HG03045 (cell line): ENCODE results near the gene DNPH1.

ENCODE experiments used
- ATAC-seq: cut with Tn5 transposase; IDR thresholded peaks from one replicate; pipeline ENCODE4 v1.9.1; 2021; ENCODE audit warnings: mild to moderate bottlenecking, moderate library complexity; ENCODE audit not compliant: unreplicated experiment

DNPH1 gene

GRCh38 chr6:43247114-43247999 is 18.1 kb upstream of the DNPH1 start:
- peak; percentile 89 for ATAC-seq

- ATAC-seq: peak; percentile 32
Observed at GRCh38 chr6:43246301-43247113, 17.2 kb upstream of the DNPH1 start.

- ATAC-seq: no peak
Observed at GRCh38 chr6:43243664-43244321, 14.5 kb upstream of the DNPH1 start.

DNA sequence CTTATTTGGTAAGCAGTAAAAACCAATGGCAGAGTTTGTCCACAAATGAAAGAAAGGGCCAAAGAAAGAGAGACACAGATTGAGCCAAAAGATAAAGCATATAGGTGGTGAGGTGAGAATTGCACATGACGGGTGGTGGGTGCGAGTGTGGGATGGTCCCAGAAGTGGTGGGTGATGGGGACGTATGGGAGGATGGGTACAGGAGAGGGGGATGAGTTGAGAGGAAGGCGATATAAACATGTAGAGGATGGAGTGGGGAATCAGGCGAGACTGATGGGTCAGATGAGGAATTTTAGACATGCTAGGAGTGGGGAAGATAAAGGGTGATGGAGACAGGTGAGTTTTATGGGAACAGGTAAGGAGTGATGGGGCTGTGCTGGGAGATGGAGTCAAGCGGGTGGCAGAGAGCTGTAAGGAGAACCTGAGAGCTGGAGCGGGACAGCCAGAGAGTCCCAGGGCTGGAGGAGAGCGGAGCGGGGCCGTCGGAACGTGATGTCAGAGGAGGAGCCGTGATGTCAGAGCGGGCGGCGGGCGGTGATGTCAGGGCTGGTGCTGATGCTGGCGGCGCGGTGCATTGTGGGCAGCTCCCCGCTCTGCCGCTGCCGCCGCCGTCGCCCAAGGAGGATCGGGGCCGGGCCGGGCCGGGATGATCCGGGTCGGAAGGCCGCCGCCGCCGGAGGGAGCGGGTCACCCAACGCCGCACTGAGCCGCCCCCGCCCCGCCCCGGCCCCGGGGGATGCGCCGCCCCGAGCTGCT is 13.8 kb upstream of the DNPH1 start, which contains the start of gene TTBK1:
Gene TTBK1, plus strand, starts transcription at position 574 of the 756 bp plus-strand sequence. CDS start 3,180 bp downstream, outside the sequence.
- no peak for ATAC-seq

DNA sequence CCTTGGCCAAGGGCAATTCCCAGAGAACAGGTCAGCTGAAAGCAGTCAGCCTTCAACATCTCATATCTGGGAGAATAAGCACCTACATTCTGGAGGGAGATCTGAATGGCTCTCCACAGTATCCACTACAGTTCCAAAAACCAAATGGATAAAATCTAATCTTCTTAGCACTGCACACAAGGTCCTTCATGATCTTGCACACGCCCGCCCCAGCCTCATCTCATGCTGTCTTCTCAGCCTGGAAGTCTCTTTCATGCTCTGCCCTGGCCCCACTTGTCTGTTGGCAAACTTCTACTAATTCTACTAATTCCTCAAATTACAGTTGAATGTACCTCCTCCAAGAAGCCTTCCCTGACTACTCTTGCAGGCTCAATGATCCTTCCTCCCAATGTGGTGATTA is 12.2 kb upstream of the DNPH1 start:
- no peak for ATAC-seq

DNA sequence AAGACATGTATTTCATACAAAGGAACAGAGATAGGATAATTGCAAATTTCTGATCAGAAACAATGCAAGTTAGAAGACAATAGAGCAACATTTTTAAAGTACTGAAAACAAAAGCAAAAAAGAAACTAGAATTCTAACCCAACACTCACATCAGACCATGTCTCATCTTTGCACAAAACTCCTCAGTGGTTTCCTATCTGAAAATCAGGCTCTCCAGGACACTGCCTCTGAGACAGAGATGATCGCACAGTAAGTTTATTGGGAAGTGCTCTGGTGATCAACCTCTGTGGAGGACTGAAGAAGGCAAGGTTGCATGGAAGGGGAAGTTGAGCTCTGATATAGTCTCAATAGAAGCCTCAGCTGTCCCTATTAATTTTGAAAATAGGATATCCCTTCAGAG is 11.7 kb upstream of the DNPH1 start:
- ATAC-seq: no peak

DNA sequence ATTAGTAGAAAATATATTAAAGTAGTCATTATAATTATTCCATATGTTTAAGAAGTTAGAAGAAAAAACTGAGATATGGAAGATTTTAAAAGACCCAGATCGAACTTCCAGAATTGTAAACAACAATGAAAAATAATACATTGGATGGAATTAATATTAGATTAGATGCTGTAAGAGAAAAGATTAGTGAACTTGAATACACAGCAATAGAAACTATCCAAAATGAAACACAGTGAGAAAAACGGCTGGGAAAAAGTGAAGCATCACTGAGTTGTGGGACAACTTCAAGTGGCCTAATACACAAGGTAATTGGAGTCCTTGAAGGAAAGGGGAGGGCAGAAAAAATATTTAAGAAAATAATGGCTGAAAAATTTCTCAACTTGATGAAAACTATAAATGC is 9.8 kb upstream of the DNPH1 start:
- ATAC-seq: no peak

DNA sequence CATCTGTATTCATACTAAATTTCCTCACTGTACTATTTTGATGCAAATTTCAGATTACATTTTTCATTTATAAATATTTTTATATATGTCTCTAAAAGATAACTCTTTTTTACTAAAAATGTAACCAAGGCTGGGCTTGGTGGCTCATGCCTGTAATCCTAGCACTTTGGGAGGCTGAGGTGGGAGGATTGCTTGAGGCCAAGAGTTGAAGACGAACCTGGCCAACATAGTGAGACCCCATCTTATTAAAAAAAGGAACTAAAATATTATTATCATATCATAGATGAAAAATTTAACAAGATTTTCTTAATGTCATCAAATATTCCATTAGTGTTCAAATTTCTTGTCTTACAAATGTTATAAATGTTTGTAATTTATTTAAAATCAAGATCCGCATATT is 6.6 kb upstream of the DNPH1 start:
- no peak for ATAC-seq

- no peak for ATAC-seq
Observed at GRCh38 chr6:43231735-43232450, 2.6 kb upstream of the DNPH1 start.

- ATAC-seq: no peak
Observed at GRCh38 chr6:43231053-43231452, 1.8 kb upstream of the DNPH1 start.

DNA sequence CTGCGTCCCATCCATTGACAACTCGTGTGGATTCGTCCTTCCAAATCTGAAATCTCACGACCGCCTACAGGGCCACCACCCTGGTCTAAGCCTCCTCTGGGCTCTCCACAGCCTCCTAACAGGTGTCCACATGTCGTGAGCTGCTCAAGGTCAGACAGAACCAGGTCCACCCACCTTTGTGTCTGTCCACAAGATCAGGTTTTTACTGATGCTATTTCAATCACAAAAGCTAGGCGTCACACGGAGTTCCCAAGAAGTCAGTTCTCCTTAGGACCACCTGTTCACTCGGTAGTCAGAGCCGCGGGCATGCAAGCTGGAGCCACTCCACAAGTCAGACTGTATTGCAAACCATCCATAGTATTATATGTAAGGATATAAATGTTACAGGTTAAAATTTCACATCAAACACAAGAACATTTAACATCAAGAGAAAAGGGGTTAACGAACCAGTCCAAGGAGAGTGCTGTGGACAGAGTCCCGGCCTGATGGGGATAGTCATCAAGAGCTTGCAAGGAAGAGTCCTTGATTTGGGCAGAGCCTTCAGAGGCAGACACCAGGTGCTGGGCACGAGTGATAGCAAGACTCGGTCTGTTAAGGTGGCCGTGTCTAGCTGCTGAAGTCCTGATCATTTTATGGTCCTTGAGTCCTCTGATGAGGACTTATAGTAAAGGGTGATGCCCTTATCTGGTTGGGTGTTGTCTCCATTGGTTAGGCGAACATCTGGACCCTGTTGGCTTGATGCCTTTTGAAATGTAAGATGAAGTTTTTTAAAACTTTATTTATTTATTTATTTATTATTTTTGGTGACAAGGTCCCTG is 731 bp upstream of the DNPH1 start:
- no peak for ATAC-seq

DNA sequence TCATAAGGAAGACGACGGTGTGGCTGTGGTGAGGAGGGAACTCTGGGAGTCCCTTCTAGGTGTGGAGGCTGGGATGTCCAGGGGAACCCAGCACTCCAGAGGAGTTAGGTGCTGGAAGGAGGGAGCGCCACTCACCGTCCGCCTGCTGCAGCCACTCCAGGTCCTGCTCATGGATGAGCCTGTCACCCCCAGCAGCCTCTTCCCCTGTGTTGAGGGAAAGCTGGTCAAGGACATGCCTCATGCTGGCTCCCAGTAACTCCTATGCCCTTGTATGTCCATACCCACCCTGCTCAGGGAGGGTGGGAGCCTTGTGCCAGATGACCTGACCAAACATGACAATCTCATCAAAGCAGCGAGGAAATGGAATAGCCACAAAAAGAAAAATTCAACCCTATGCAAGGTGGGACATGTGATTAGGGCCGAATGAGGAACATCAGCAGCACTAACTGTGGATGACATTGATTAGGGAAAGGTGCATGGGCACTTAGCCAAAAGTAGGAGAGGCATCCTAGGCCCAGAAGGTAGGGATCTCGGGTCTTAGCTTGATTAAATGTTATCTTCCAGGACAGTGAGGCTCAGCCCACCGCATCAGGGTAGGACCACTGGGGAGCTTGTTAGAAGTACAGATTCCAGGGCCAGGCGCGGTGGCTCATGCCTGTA is 3.0 kb downstream of the DNPH1 start:
- ATAC-seq: no peak

DNA sequence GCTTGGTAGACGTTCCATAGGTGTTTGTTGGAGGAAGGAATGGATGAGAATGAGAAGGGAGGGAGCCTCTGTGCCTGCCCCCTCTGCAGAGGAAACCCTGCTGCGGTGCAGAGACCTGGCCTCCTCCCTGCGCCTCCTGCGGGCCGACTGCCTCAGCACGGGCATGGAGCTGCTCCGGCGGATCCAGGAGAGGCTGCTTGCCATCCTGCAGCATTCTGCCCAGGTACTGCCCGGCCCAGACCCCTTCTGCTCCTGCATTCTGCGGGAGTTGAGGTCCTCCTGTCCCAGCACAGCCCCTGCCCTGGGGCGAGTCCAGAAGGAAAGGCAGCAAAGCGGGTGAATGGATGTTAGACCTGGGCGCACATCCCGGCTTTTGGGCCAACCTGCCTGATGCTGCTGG is 6.1 kb downstream of the DNPH1 start:
- no peak for ATAC-seq

GRCh38 chr6:43222418-43223059 is 6.7 kb downstream of the DNPH1 start:
- no peak for ATAC-seq

- no peak for ATAC-seq
Observed at GRCh38 chr6:43221046-43221972, 8.0 kb downstream of the DNPH1 start.

- no peak for ATAC-seq
Observed at GRCh38 chr6:43220439-43220951, 8.8 kb downstream of the DNPH1 start.

GRCh38 chr6:43219814-43220213 is 9.5 kb downstream of the DNPH1 start:
- no peak for ATAC-seq
